ENCODE data around the gene TINAGL1.

TINAGL1 gene

DNA sequence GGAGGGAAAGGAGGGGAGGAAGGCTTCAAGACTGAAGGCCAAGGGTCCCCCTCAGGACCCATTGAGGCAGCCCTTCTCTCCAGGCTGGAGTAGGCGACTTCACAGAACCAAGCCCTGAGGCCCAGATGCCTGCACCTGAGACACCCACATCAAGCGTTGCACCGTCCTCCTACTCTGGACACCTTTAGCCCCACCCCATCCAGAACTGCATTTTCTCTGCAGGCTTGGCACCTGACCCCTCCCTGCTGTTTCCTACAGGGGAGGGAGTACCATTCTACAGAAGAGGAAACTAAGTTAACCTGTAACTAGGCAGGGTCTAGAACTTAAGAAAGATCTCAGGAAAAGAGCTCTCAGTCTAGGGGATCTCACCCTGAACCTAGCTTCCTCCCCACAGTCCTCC, 56.3 kb downstream of the TINAGL1 start:
- no peak for DNase-seq

DNA sequence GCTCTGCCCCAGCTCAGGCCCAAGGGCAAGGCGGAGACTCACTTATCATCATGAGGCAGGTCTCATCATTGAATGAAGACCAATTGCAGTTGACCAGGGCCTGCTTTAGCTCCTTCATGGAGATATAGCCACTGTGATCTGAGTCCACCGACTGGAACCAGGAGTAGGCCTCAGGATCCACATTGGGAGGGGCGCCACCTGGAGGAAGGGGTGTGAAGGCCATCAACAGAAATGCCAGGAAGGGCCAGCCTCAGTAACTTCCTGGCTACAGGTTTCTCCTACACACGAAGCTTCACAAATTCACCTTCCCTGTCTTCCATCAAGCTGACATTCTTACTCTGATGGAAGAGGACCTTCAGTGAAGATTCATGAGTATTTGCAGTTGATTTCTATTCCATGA, 56.8 kb downstream of the TINAGL1 start:
- DNase-seq = no peak
